IMR-90 (cell line): ENCODE measurements around the gene FNBP1L. TPM values are rescaled to one million over a fixed set of nuclear protein-coding genes. Genes with fewer than 3 reads are reported as not detected.

Experiments used
- ATAC-seq: fragments of 200-7000 bp; cut with Tn5 transposase; 2 replicates; pipeline ENCODE4 v1.9.1; 2020; ENCODE audit warnings: low read depth, mild to moderate bottlenecking, moderate library complexity
- BruUV-seq: library from RNA; stranded (reverse); fragments of 400-500 nt; replicated peaks from 2 replicates; lab custom pipeline; 2021; lab: Mats Ljungman, UMichigan
- CTCF ChIA-PET: fragments of 300-600 bp; formaldehyde crosslinking; extraction: SDS; loops from one replicate; lab custom pipeline; 2021; ENCODE audit warnings: antibody characterized with exemption; lab: Yijun Ruan, JAX
- POLR2A ChIA-PET: fragments of 300-600 bp; sonication (Branson Sonifier 250); formaldehyde crosslinking; loops from one replicate; lab custom pipeline; 2022; ENCODE audit warnings: antibody characterized with exemption; ENCODE audit not compliant: unreplicated experiment; lab: Charles Lee
- DNase-seq: peaks from one replicate; pipeline ENCODE4 v3.0.0; 2013
- H2AFZ ChIP-seq: replicated peaks from 2 replicates; pipeline ENCODE3; 2013; ENCODE audit warnings: low read length, mild to moderate bottlenecking; ENCODE audit not compliant: poor library complexity
- H2AK5ac ChIP-seq: 2 replicates; pipeline ENCODE4 v1.6.1; 2013; ENCODE audit warnings: low read depth, low read length, inconsistent platforms
- H2AK9ac ChIP-seq: replicated peaks from 2 replicates; pipeline ENCODE3; 2013; ENCODE audit warnings: mild to moderate bottlenecking, low read depth, low read length, moderate library complexity; ENCODE audit not compliant: poor library complexity
- H2BK120ac ChIP-seq: 2 replicates; pipeline ENCODE4 v1.6.1; 2013; ENCODE audit warnings: low read depth, low read length, inconsistent platforms
- H2BK15ac ChIP-seq: 3 replicates; pipeline ENCODE4 v1.6.1; 2013; ENCODE audit warnings: low read depth, low read length, inconsistent platforms
- H2BK20ac ChIP-seq: 2 replicates; pipeline ENCODE4 v1.6.1; 2013; ENCODE audit warnings: low read depth, mild to moderate bottlenecking, inconsistent platforms, low read length, moderate library complexity
- H2BK5ac ChIP-seq: 2 replicates; pipeline ENCODE4 v1.6.1; 2013; ENCODE audit warnings: mild to moderate bottlenecking, low read depth, low read length, inconsistent platforms; ENCODE audit not compliant: poor library complexity, severe bottlenecking
- H3K14ac ChIP-seq: replicated peaks from 2 replicates; pipeline ENCODE4 v1.6.1; 2013; ENCODE audit warnings: low read depth, low read length, inconsistent platforms
- H3K18ac ChIP-seq: 2 replicates; pipeline ENCODE4 v1.6.1; 2013; ENCODE audit warnings: low read depth, low read length, control low read depth
- H3K23ac ChIP-seq: 2 replicates; pipeline ENCODE4 v1.6.1; 2013; ENCODE audit warnings: low read depth, low read length, inconsistent platforms
- H3K27ac ChIP-seq: 2 replicates; pipeline ENCODE4 v1.5.1; 2013; ENCODE audit warnings: mild to moderate bottlenecking, control low read depth, low read length; ENCODE audit not compliant: insufficient read depth
- H3K27me3 ChIP-seq: 2 replicates; pipeline ENCODE4 v1.6.1; 2013; ENCODE audit warnings: low read length; ENCODE audit not compliant: control insufficient read depth, insufficient read depth
- H3K36me3 ChIP-seq: 2 replicates; pipeline ENCODE4 v1.6.1; 2013; ENCODE audit warnings: low read length, mixed read lengths; ENCODE audit not compliant: control insufficient read depth, insufficient read depth
- H3K4ac ChIP-seq: 2 replicates; pipeline ENCODE4 v1.6.1; 2013; ENCODE audit warnings: low read depth, low read length, inconsistent platforms
- H3K4me1 ChIP-seq: 2 replicates; pipeline ENCODE4 v1.6.1; 2013; ENCODE audit warnings: low read length, mixed read lengths; ENCODE audit not compliant: control insufficient read depth, insufficient read depth
- H3K4me2 ChIP-seq: 2 replicates; pipeline ENCODE4 v1.6.1; 2013; ENCODE audit warnings: low read depth, mild to moderate bottlenecking, control low read depth, low read length, moderate library complexity
- H3K4me3 ChIP-seq: 2 replicates; pipeline ENCODE4 v1.5.1; 2013; ENCODE audit warnings: low read depth, mild to moderate bottlenecking, control low read depth, low read length, moderate library complexity; ENCODE audit not compliant: insufficient read depth
- H3K56ac ChIP-seq: 2 replicates; pipeline ENCODE4 v1.6.1; 2013; ENCODE audit warnings: low read length, inconsistent platforms; ENCODE audit not compliant: insufficient read depth; ENCODE audit errors: extremely low read depth
- H3K79me1 ChIP-seq, 2 experiments: 2 replicates each; pipeline ENCODE4 v1.6.1; 2013; ENCODE audit warnings: low read length in 2 of 2, inconsistent platforms in 1 of 2, low read depth in 1 of 2
- H3K9ac ChIP-seq: 2 replicates; pipeline ENCODE4 v1.6.1; 2013; ENCODE audit warnings: low read depth, low read length, control low read depth
- H3K9me1 ChIP-seq: 2 replicates; pipeline ENCODE4 v1.6.1; 2013; ENCODE audit warnings: low read length, inconsistent platforms; ENCODE audit not compliant: insufficient read depth
- H3K9me3 ChIP-seq: 2 replicates; pipeline ENCODE4 v1.6.1; 2013; ENCODE audit warnings: low read length; ENCODE audit not compliant: control insufficient read depth, insufficient read depth
- H4K20me1 ChIP-seq: 2 replicates; pipeline ENCODE4 v1.6.1; 2013; ENCODE audit warnings: low read length, inconsistent platforms; ENCODE audit not compliant: insufficient read depth
- H4K5ac ChIP-seq: 2 replicates; pipeline ENCODE4 v1.6.1; 2013; ENCODE audit warnings: mild to moderate bottlenecking, low read depth, low read length, control low read depth
- H4K8ac ChIP-seq, 2 experiments: 2 replicates each; pipeline ENCODE4 v1.6.1; 2013; ENCODE audit warnings: low read depth in 2 of 2, low read length in 2 of 2, control low read depth in 1 of 2, inconsistent platforms in 1 of 2
- H4K91ac ChIP-seq: 2 replicates; pipeline ENCODE4 v1.6.1; 2013; ENCODE audit warnings: low read depth, low read length, inconsistent platforms; ENCODE audit not compliant: insufficient read depth
- FOS ChIP-seq: fragments of 150-350 bp; IDR thresholded peaks from 2 replicates; pipeline ENCODE4 v1.6.1; 2016; ENCODE audit warnings: low read depth, low read length
- MAZ ChIP-seq: IDR thresholded peaks from 2 replicates; pipeline ENCODE4 v1.6.1; 2012; ENCODE audit warnings: low read depth, mild to moderate bottlenecking, low read length, improper control_type of control experiment, moderate library complexity, borderline replicate concordance
- POLR2A ChIP-seq: IDR thresholded peaks from 2 replicates; pipeline ENCODE4 v1.6.1; 2012; ENCODE audit warnings: mild to moderate bottlenecking, low read depth, low read length
- WGBS, 2 experiments: methylation state at CpG; one replicate each; pipeline versions ENCODE4 v1.1.5 to v1.1.7; 2013; ENCODE audit warnings: missing lambda C conversion rate in 2 of 2; ENCODE audit not compliant: insufficient read length in 1 of 2; ENCODE audit errors: extremely low coverage in 2 of 2; 5-methylcytosine and 5-hydroxymethylcytosine counted together
- dilution Hi-C: fragments of 300-500 bp; cut with HindIII; formaldehyde crosslinking; loops from one replicate; pipeline ENCODE4 v1.14.3; 2018; ENCODE audit warnings: low sequenced_read_pairs; ENCODE audit not compliant: unreplicated experiment
- in situ Hi-C: fragments of 300-500 bp; cut with MboI; formaldehyde crosslinking; loops from 3 replicates; pipeline ENCODE4 v1.14.3; 2019; ENCODE audit warnings: low sequenced_read_pairs, inconsistent platforms, mixed read lengths
- intact Hi-C: fragments of 100-400 bp; cut with micrococcal nuclease; formaldehyde crosslinking; loops from 2 replicates; pipeline ENCODE4 v1.10.0; 2022
- polyA plus RNA-seq, 3 experiments: library from polyadenylated mRNA; depleted of rRNA; stranded (reverse); fragments of >200 nt; gene quantifications; 2 replicates each; pipeline ENCODE4 v1.2.3, GENCODE V29; 2012; ENCODE audit warnings: low replicate concordance in 1 of 3
- total RNA-seq: library from RNA; depleted of rRNA; stranded (reverse); fragments of >200 nt; gene quantifications from 2 replicates; pipeline ENCODE4 v1.2.3, GENCODE V29; 2012
- TF ChIP-seq, protein P1 (sequence below): fragments of 150-350 bp; IDR thresholded peaks from 2 replicates; pipeline ENCODE4 v1.6.1; 2016; ENCODE audit warnings: low read depth, mild to moderate bottlenecking, low read length, moderate library complexity, borderline replicate concordance
- TF ChIP-seq, protein P2 (sequence below): conservative IDR thresholded peaks from 2 replicates; pipeline ENCODE4 v1.5.1; 2012; ENCODE audit warnings: mild to moderate bottlenecking, low read depth, low read length, improper control_type of control experiment

Gene FNBP1L
- total and polyA plus RNA-seq, 2 of the 4 experiments (the other 2 are of a cell fraction), result 9.3 to 15.2 TPM

DNA sequence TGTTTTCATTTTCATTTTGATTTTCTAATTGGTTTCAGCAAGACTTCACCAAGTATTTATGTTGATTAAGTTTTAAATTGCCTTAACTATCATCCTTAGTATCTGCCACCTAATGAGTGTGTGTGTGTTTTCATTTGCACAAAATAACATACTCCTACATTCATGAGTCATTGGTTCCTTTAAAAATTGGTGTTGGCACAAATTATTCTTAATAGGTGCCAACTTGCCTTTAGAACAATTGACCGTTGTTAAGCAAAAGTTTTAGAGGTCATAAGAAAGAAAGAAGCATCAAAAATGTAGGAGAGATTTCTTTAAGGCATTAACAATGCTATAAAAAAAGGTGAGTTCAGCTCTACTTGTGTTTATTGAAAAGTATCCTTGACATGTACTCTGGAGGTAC is 77.5 kb downstream of the FNBP1L start:
- ChIA-PET POLR2A (no interaction called here), CTCF (no interaction called here)
- no peak for DNase-seq
- WGBS, 2 experiments, result 100% methylated on average over 1 of the region's 1 CpG; no CpG with 5 or more reads in 1 of the 2 experiments
- H3K27ac ChIP-seq, result no peak overlapping the region
- no peak overlapping the region for H2BK15ac ChIP-seq
- H3K9me1 ChIP-seq, result no peaks in the 10 kb centered on the region
- no peak overlapping the region for H4K8ac ChIP-seq
- H3K56ac ChIP-seq, result no peak overlapping the region
- no TSS peak for BruUV-seq
- no peak overlapping the region for H3K23ac ChIP-seq
- no peak overlapping the region for H3K4me3 ChIP-seq
- H4K5ac ChIP-seq, result no peak overlapping the region
- no peak overlapping the region for H3K4me2 ChIP-seq
- intact Hi-C loops (no loop called here), in situ Hi-C loops (no loop called here), dilution Hi-C loops (no loop called here)
- H2BK20ac ChIP-seq, result no peak overlapping the region
- no peak overlapping the region for H2AFZ ChIP-seq
- no peaks in the 10 kb centered on the region for H3K9me3 ChIP-seq
- no peak overlapping the region for H4K91ac ChIP-seq
- no peak overlapping the region for H2BK120ac ChIP-seq
- no peak overlapping the region for H2BK5ac ChIP-seq
- H2AK9ac ChIP-seq, result no peak overlapping the region
- H3K9ac ChIP-seq, result no peak overlapping the region
- no peaks in the 10 kb centered on the region for H4K20me1 ChIP-seq
- no peak overlapping the region for H3K14ac ChIP-seq
- no peak overlapping the region for H3K4ac ChIP-seq
- H3K79me1 ChIP-seq, result peaks cover 0 to 7% of the 10 kb centered on the region in 2 experiments; a peak in 3 of 4 replicates
- no peak overlapping the region for H3K18ac ChIP-seq
- H2AK5ac ChIP-seq, result no peak overlapping the region
- H3K4me1 ChIP-seq, result no peaks in the 10 kb centered on the region
- no peaks in the 10 kb centered on the region for H3K27me3 ChIP-seq
- peaks cover 3% of the 10 kb centered on the region; the same call in 1 of the 2 replicates for H3K36me3 ChIP-seq
- TF ChIP-seq, protein P1, sequence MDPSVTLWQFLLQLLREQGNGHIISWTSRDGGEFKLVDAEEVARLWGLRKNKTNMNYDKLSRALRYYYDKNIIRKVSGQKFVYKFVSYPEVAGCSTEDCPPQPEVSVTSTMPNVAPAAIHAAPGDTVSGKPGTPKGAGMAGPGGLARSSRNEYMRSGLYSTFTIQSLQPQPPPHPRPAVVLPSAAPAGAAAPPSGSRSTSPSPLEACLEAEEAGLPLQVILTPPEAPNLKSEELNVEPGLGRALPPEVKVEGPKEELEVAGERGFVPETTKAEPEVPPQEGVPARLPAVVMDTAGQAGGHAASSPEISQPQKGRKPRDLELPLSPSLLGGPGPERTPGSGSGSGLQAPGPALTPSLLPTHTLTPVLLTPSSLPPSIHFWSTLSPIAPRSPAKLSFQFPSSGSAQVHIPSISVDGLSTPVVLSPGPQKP, result no peak
- TF ChIP-seq POLR2A (no peak), MAZ (no peak), FOS (no peak)
- TF ChIP-seq, protein P2, sequence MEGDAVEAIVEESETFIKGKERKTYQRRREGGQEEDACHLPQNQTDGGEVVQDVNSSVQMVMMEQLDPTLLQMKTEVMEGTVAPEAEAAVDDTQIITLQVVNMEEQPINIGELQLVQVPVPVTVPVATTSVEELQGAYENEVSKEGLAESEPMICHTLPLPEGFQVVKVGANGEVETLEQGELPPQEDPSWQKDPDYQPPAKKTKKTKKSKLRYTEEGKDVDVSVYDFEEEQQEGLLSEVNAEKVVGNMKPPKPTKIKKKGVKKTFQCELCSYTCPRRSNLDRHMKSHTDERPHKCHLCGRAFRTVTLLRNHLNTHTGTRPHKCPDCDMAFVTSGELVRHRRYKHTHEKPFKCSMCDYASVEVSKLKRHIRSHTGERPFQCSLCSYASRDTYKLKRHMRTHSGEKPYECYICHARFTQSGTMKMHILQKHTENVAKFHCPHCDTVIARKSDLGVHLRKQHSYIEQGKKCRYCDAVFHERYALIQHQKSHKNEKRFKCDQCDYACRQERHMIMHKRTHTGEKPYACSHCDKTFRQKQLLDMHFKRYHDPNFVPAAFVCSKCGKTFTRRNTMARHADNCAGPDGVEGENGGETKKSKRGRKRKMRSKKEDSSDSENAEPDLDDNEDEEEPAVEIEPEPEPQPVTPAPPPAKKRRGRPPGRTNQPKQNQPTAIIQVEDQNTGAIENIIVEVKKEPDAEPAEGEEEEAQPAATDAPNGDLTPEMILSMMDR, result no peak
- no peak for ATAC-seq
